GM18951 (cell line): ENCODE data around the gene SUPT16H.

Source experiments
- POLR2A ChIP-seq: IDR thresholded peaks from 4 replicates; pipeline ENCODE4 v1.6.1; 2011; ENCODE audit warnings: mild to moderate bottlenecking; ENCODE audit not compliant: insufficient read length, insufficient read depth; ENCODE audit errors: extremely low read depth
- in situ Hi-C: fragments of 300-500 bp; cut with MboI; formaldehyde crosslinking; loops from one replicate; pipeline ENCODE4 v1.12.0; 2022; ENCODE audit warnings: low sequenced_read_pairs, mixed read lengths, inconsistent platforms; ENCODE audit not compliant: unreplicated experiment

The SUPT16H gene

DNA sequence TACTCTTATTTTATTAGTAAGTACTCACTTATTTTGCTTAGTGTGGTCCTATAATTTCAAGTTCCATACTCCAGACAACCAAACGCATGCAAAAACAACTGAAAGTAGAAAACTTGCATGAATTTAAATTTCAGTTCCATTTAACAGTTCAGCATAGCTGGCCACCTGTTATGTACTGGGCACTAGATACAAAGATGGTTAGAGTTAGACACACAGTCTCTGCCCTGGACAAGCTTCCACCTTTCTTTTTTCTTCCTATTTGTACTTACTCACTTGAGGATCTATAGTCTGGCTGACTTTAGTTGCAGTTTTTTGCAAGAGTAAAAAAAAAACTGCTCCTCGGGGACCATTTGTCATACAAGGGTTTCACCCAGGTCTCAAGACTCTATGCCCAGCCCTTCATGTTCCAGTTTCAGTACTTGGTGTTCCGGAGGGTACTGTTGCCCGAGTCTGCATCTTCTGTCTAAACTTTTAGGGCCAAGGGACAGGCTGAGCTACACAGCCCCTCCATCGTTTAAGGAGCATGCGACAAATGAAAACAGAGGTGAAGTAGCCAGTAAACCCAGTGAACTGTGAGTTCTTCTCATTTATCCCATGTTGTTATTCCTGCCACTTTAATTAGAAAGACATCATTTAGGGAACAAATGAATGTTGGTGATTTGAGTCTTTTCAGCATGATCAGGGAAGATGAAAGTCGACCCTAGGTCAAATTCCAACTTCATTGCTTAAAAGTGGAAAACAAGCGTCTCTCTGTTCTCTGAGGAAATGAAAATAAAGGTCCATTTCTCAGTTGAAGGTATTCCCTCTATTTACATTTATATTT lies 81.6 kb downstream of the SUPT16H start:
- no peak for TF ChIP-seq POLR2A
- in situ Hi-C loops: no loop called here
